Central memory CD8-positive, alpha-beta T cell (primary cell): Measurements from ENCODE around the gene LRRC2.
"Not testable (repeated sequence)": the region's sequence is repeated elsewhere in the genome, so short reads cannot be mapped to it uniquely, and the experiment has no call there.

ENCODE experiments used
- ATAC-seq: fragments of 150-1000 bp; cut with Tn5 transposase; replicated peaks from 2 replicates; pipeline ENCODE4 v1.10.0; 2022; ENCODE audit warnings: mild to moderate bottlenecking, moderate FRiP score, moderate number of reproducible peaks; ENCODE audit not compliant: poor library complexity, severe bottlenecking; ENCODE audit errors: extremely low read depth
- DNase-seq, 2 donors: peaks; one replicate each; pipeline ENCODE4 v3.0.0; 2021; ENCODE audit warnings: low spot score in 2 of 2
- H3K27ac Mint-ChIP-seq: one replicate; pipeline ENCODE4 v1.8.0; 2022; ENCODE audit warnings: low read depth, mild to moderate bottlenecking, moderate library complexity, mixed read lengths
- H3K27me3 Mint-ChIP-seq: one replicate; pipeline ENCODE4 v1.8.0; 2022; ENCODE audit warnings: mixed read lengths
- H3K36me3 Mint-ChIP-seq: one replicate; pipeline ENCODE4 v1.8.0; 2022; ENCODE audit warnings: mild to moderate bottlenecking, moderate library complexity, mixed read lengths; ENCODE audit not compliant: insufficient read depth
- H3K4me1 Mint-ChIP-seq: one replicate; pipeline ENCODE4 v1.8.0; 2022; ENCODE audit warnings: mixed read lengths
- H3K4me3 Mint-ChIP-seq: one replicate; pipeline ENCODE4 v1.8.0; 2022; ENCODE audit warnings: mild to moderate bottlenecking, moderate library complexity, mixed read lengths
- H3K9me3 Mint-ChIP-seq: one replicate; pipeline ENCODE4 v1.8.0; 2022; ENCODE audit warnings: mixed read lengths

LRRC2 gene

DNA sequence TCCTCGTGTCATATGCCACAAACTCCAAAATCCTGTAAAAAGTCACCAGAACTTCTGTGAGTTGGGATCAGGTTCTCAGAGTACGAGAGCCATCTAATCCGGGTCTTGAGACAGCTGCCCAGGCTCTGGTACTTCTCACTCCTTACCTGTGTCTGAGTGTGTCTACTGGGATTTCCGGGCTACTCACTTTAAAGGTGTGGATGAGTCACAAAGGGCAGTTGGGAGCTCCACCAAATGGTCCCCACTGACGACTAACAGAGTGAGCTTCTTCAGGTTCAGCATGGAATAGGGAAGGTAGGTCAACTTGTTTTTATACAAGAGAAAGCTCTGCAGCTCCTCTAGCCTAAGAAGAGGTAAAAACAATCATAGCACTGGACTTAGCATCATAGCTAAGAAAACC, 38.9 kb downstream of the LRRC2 start:
- Mint-ChIP-seq H3K36me3 (no peaks in the 10 kb centered on the region), H3K27ac (no peak overlapping the region), H3K27me3 (no peaks in the 10 kb centered on the region), H3K4me1 (no peaks in the 10 kb centered on the region), H3K9me3 (no peaks in the 10 kb centered on the region), H3K4me3 (no peak overlapping the region)
- DNase-seq (no peak), ATAC-seq (no peak)

DNA sequence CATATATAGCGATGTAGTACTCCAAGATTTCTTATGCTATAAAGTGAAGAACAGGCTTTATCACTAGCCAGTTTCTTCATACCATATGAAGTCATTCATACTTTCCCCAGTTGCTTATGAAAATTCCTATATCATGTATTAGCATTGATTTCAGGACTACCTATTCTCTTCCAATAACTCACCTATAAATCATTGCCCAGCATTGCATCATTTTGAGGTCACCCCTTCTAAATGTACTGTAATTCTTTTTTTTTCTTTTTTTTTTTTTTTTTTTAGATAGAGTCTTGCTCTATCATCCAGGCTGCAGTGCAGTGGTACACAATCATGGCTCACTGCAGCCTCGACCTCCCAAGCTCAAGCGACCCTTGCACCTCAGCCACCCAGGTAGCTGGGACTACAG, 41.3 kb downstream of the LRRC2 start:
- no peaks in the 10 kb centered on the region for H3K9me3 Mint-ChIP-seq
- H3K4me3 Mint-ChIP-seq = no peak overlapping the region
- H3K27me3 Mint-ChIP-seq = no peaks in the 10 kb centered on the region
- ATAC-seq (no peak), DNase-seq (no peak)
- no peaks in the 10 kb centered on the region for H3K36me3 Mint-ChIP-seq
- H3K27ac Mint-ChIP-seq = no peak overlapping the region
- H3K4me1 Mint-ChIP-seq = no peaks in the 10 kb centered on the region

DNA sequence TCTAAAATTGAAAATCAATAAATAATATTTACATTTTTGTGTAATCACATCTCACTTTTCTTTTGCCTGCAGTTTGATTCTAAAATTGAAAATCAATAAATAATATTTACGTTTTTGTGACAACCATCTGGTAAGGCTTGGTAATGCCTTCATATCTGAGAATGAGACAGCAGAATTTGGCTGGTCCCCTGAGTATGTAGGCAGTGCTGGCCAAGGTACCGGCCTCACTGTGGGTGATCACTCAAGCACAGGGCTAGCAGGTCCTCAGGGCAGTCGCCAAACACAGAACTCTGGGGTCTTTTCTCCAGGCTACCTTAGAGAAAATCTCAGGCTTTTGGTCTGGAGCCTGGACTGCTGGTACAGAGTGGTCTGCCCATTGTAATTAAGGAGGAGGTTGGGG, 42.1 kb downstream of the LRRC2 start:
- Mint-ChIP-seq H3K9me3 (no peaks in the 10 kb centered on the region), H3K27me3 (no peaks in the 10 kb centered on the region), H3K4me1 (no peaks in the 10 kb centered on the region), H3K4me3 (no peak overlapping the region), H3K27ac (no peak overlapping the region), H3K36me3 (no peaks in the 10 kb centered on the region)
- ATAC-seq (no peak), DNase-seq (no peak)

DNA sequence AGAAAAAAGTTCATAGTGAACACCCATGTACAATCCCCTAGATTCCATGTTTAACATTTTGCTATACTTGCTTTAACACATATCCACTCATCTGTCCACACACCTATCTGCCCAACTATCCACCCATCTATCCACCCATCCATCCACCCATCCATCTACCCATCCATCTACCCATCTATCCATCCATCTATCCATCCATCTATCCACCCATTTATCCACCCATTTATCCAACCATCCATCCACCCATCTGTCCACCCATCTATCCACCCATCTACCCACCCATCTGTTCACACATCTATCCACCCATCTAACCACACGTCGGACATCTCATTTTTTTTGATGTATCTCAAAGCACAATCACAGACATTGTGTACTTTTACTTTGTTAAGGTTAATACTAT, 42.5 kb downstream of the LRRC2 start:
- DNase-seq (no peak), ATAC-seq (no peak)
- no peaks in the 10 kb centered on the region for H3K36me3 Mint-ChIP-seq
- H3K4me3 Mint-ChIP-seq = no peak overlapping the region
- H3K9me3 Mint-ChIP-seq = no peaks in the 10 kb centered on the region
- H3K27me3 Mint-ChIP-seq = no peaks in the 10 kb centered on the region
- H3K4me1 Mint-ChIP-seq = no peaks in the 10 kb centered on the region
- H3K27ac Mint-ChIP-seq = no peak overlapping the region

DNA sequence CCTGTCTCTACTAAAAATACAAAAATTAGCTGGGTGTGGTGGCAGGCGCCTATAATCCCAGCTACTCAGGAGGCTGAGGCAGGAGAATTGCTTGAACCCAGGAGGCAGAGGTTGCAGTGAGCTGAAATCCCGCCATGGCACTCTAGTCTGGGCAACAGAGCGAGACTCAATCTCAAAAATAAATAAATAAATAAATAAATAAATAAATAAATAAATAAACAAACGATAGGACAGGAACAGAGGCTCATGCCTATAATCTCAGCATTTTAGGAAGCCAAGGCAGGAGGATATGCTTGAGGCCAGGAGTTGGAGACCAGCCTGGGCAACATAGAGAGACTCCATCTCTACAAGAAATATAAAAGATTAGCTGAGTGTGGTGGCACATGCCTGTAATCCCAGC, 43.9 kb downstream of the LRRC2 start:
- not testable (repeated sequence) for H3K4me3 Mint-ChIP-seq, H3K27ac Mint-ChIP-seq, ATAC-seq, DNase-seq, H3K9me3 Mint-ChIP-seq, H3K27me3 Mint-ChIP-seq, H3K36me3 Mint-ChIP-seq, H3K4me1 Mint-ChIP-seq

DNA sequence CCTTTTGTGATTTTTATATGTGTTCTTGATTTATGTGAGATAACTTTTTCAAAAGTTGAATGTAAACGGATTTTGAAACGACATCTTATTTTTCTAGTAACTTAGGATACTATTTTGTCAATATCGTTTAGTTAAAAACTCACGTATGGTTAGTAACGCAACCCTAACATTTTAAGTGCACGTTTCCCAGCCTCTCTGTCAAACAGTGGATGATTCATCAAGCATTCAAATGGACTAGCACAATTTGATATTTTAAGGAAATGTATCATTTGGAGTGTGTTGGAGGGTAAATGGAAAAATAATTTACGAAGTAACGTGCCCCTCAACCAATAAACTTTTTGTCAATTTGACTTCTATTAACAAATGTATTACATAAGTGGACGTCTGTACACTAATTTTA, 45.0 kb downstream of the LRRC2 start:
- no peak for DNase-seq

DNA sequence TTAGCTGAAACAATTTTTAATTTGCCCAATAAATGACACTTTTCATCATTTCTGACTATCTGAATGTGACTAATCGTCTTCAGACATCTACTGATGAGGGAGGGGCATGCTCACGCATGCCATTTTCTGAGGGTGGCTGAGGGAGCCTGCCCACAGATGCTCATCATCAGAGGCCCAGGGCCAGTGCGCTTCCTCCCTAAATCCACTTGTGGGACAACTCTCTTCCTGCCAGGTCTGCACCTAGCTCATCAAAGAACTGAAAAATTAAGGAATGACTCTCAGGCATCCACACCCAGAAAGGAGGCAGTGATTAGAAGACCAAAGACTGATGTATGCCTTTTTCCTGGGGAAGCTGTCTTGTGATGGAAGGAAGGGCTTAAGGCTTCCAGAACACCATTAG, 45.6 kb downstream of the LRRC2 start:
- Mint-ChIP-seq H3K4me3 (no peak overlapping the region), H3K27me3 (no peaks in the 10 kb centered on the region), H3K36me3 (no peaks in the 10 kb centered on the region), H3K4me1 (no peaks in the 10 kb centered on the region), H3K27ac (no peak overlapping the region), H3K9me3 (no peaks in the 10 kb centered on the region)
- DNase-seq (no peak), ATAC-seq (no peak)

More for the DNA sequence above, 45.0 kb downstream of the LRRC2 start:
- H3K4me3 Mint-ChIP-seq = no peak overlapping the region
- no peak overlapping the region for H3K27ac Mint-ChIP-seq
- no peaks in the 10 kb centered on the region for H3K9me3 Mint-ChIP-seq
- H3K4me1 Mint-ChIP-seq = no peaks in the 10 kb centered on the region
- no peaks in the 10 kb centered on the region for H3K36me3 Mint-ChIP-seq
- H3K27me3 Mint-ChIP-seq = no peaks in the 10 kb centered on the region
- no peak for ATAC-seq

DNA sequence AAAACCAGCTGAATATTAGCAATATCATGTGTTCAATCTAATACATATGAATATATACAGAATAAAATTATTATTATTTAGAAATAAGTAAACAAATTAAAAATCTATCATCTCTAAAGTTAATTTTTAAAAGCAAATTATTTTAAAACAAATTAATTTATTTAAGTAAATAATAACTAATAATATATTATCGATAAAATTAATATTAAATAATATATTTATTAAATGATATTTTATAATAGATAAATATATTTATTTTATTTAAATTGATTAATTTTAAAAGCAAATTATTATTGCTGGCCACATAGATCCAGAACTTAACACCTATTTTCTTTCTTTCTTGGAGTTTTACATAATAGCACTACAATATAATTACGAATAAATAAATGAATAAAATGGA, 46.1 kb downstream of the LRRC2 start:
- H3K27ac Mint-ChIP-seq = no peak overlapping the region
- DNase-seq (no peak), ATAC-seq (no peak)
- H3K4me1 Mint-ChIP-seq = no peaks in the 10 kb centered on the region
- H3K36me3 Mint-ChIP-seq = no peaks in the 10 kb centered on the region
- no peak overlapping the region for H3K4me3 Mint-ChIP-seq
- no peaks in the 10 kb centered on the region for H3K27me3 Mint-ChIP-seq
- no peaks in the 10 kb centered on the region for H3K9me3 Mint-ChIP-seq

DNA sequence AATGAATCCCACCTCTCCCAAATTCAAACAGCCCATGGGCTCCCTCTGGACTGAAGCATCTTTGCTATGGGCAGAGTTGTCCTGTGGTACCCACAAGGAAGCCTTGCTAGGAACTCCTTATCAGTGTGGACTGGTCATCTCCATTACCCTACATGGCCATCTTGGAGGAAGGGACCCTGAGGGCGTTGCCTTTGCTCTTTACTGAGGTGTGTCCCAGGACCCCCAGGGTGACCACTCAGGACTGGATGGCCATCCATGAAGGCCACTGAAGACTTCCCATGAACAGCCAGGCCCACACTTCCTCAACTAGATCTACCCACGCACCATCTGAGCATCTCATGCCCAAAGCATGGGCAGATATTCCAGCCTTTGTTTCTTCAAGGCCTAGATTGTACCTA, 48.3 kb downstream of the LRRC2 start:
- Mint-ChIP-seq H3K27me3 (no peaks in the 10 kb centered on the region), H3K27ac (no peak overlapping the region), H3K4me3 (no peak overlapping the region), H3K4me1 (no peaks in the 10 kb centered on the region), H3K36me3 (no peaks in the 10 kb centered on the region), H3K9me3 (no peaks in the 10 kb centered on the region)
- DNase-seq (no peak), ATAC-seq (no peak)

DNA sequence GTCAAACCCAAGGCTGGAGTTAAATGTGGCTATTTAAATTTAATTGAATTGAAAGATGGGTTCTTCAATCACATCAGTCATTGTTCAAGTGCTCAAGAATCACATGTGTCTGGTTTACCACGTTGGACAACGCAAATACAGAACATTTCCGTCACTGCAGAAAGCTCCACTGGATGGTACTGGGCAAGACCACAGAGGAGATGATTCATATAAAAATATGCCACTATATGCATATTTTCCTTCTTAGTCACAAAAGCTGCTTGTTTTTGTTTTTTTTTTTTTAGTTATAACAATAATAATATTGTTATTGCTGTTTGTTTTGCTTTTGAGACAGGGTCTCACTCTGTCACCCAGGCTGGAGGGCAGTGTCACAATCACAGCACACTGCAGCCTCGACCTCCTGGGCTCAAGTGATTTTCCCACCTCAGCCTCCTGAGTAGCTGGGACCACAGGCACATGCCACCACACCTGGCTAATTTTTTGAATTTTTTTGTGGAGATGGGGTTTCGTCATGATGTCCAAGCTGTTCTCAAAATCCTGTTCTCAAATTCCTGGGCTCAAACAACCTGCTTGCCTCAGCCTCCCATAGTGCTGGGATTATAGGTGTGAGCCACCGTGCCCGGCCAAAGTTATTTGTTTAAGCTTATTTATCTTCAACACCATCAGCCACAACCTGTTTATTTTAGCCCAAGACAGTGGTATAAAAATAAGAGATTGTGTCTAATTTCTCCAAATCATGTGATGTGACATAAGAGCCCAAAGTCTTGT, 48.9 kb downstream of the LRRC2 start:
- Mint-ChIP-seq H3K27me3 (no peaks in the 10 kb centered on the region), H3K4me3 (no peak overlapping the region), H3K27ac (no peak overlapping the region), H3K36me3 (no peaks in the 10 kb centered on the region), H3K4me1 (no peaks in the 10 kb centered on the region), H3K9me3 (no peaks in the 10 kb centered on the region)
- no peak for DNase-seq
- ATAC-seq = no peak

DNA sequence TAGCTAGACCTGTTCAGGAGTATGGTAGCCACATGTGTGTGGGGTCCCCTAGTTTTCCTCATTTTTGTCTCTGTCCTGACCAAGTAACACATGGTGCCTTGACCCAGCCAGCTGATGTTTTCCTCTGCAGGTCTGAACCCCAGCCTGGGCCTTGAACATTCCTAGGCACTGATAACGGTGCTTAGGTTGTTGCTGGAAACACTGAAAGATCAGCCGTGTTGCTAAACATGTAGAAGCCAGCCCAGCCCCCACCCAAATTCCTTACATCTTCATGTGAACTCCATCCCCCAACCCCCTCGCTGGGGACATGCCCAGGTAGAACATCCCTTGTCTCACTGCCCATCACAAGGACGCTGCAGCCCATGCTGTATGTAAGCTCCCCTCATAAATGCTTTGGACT, 49.6 kb downstream of the LRRC2 start:
- no peaks in the 10 kb centered on the region for H3K4me1 Mint-ChIP-seq
- no peak for DNase-seq
- H3K9me3 Mint-ChIP-seq = no peaks in the 10 kb centered on the region
- H3K27ac Mint-ChIP-seq = no peak overlapping the region
- no peak overlapping the region for H3K4me3 Mint-ChIP-seq
- ATAC-seq = no peak
- no peaks in the 10 kb centered on the region for H3K27me3 Mint-ChIP-seq
- no peaks in the 10 kb centered on the region for H3K36me3 Mint-ChIP-seq

DNA sequence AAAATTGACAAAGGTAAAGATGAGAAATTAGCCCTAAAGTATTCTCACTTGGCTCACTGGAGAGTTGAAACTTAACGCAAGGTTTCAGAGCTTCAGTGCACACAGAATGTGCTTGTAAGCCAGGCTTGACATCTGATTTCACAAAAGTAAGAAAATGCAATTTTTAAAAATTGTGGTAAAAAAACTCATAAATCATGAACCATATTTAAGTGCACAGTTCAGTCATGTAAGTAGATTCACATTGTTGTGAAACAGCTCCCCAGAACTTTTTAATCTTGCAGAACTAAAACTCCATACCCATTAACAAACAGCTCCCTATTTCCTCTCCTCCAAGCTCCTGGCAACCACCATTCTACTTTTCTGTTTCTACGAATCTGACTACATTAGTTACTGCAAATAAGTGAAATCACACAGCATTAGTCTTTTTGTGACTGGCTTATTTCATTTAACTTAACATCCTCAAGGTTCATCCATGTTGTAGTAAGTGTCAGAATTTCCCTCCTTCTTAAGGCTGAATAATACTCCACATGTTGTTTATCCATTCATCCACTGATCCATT, 53.8 kb downstream of the LRRC2 start:
- Mint-ChIP-seq H3K27me3 (peaks cover 6% of the 10 kb centered on the region), H3K36me3 (peaks cover 2% of the 10 kb centered on the region), H3K27ac (no peak overlapping the region), H3K9me3 (no peaks in the 10 kb centered on the region), H3K4me1 (no peaks in the 10 kb centered on the region), H3K4me3 (no peak overlapping the region)
- ATAC-seq (no peak), DNase-seq (no peak)

DNA sequence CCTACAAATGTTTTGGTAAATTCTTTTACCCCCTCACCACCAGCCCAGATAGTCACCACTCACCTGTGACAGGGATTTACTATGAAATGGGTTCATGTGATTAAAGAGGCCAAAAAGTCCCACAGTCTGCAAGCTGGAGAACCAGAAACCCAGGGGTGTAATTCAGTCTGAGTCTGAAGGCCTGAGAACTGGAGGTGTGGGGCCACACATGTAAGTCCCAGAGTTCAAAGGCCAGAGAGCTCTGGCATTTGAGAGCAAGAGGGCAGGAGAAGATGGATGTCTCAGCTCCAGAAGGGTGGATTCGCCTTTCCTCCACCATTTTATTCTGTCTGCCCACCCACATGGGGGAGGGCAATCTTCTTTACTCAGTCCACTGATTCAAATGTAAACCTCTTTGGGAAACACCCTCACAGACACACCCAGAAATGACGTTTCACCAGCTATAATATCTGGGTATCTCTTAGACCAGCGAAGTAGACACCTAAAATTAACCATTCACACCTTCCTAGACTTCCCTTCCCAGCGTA, 56.4 kb downstream of the LRRC2 start:
- ATAC-seq = no peak

More for the DNA sequence above, 56.4 kb downstream of the LRRC2 start:
- H3K36me3 Mint-ChIP-seq = peaks cover 2% of the 10 kb centered on the region
- peaks cover 6% of the 10 kb centered on the region for H3K27me3 Mint-ChIP-seq
- DNase-seq = no peak
- no peak overlapping the region for H3K27ac Mint-ChIP-seq
- H3K4me3 Mint-ChIP-seq = no peak overlapping the region
- H3K4me1 Mint-ChIP-seq = peaks cover 8% of the 10 kb centered on the region
- H3K9me3 Mint-ChIP-seq = no peaks in the 10 kb centered on the region
